Measurements from ENCODE around the gene PIEZO2. TPM values are rescaled to one million over a fixed set of nuclear protein-coding genes. Genes with fewer than 3 reads are reported as not detected.

PIEZO2 gene
- total RNA-seq, 1 donor from 2014 or later = 20.4 TPM

DNA sequence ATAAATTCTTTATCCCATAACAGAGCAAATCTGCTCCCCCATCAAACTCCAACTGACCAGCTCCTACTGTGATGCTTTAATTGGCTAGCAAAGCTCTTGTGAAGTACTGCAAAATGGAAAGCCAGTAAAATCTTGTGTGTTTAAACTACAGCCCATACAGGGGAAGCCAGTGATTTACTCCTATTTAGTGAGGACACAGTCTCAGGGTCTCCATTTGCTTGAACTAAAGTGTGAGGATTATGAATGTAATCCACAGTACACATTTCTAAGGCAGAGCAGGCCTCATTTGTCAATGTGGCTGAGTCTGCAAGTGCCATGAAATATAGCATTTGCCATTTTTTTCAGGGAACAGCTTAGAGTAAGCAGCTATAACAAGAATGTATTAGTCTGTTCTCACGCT, 259.3 kb downstream of the PIEZO2 start:
- intact Hi-C loops (cut with DNase I) = no loop called here
- ATAC-seq (no peak), DNase-seq (no peak)
- no peaks in the 10 kb centered on the region for H3K9me3 ChIP-seq
- no peak overlapping the region for H3K4me3 ChIP-seq
- no peaks in the 10 kb centered on the region for H3K36me3 ChIP-seq
- no peak for TF ChIP-seq CTCF (IDR thresholded peaks at IDR 0.05)
- H3K27ac ChIP-seq = no peak overlapping the region
- H3K27me3 ChIP-seq = no peaks in the 10 kb centered on the region
- H3K4me1 ChIP-seq = no peaks in the 10 kb centered on the region

GRCh38 chr18:10878703-10879102, 270.7 kb downstream of the PIEZO2 start:
- Histone ChIP-seq H3K27me3 (no peaks in the 10 kb centered on the region), H3K27ac (no peak overlapping the region), H3K36me3 (no peaks in the 10 kb centered on the region), H3K4me1 (no peaks in the 10 kb centered on the region), H3K9me3 (no peaks in the 10 kb centered on the region), H3K4me3 (no peak overlapping the region)
- ATAC-seq = no peak
- no peak for TF ChIP-seq CTCF (IDR thresholded peaks at IDR 0.05)
- no peak for DNase-seq
- intact Hi-C loops (cut with DNase I) = no loop called here

GRCh38 chr18:10877987-10878386, 271.4 kb downstream of the PIEZO2 start:
- no peaks in the 10 kb centered on the region for H3K4me1 ChIP-seq
- H3K27ac ChIP-seq = no peak overlapping the region
- H3K4me3 ChIP-seq = no peak overlapping the region
- ATAC-seq (no peak), DNase-seq (no peak)
- no peak for TF ChIP-seq CTCF (IDR thresholded peaks at IDR 0.05)
- intact Hi-C loops (cut with DNase I) = no loop called here
- H3K36me3 ChIP-seq = no peaks in the 10 kb centered on the region
- H3K9me3 ChIP-seq = no peaks in the 10 kb centered on the region
- no peaks in the 10 kb centered on the region for H3K27me3 ChIP-seq

DNA sequence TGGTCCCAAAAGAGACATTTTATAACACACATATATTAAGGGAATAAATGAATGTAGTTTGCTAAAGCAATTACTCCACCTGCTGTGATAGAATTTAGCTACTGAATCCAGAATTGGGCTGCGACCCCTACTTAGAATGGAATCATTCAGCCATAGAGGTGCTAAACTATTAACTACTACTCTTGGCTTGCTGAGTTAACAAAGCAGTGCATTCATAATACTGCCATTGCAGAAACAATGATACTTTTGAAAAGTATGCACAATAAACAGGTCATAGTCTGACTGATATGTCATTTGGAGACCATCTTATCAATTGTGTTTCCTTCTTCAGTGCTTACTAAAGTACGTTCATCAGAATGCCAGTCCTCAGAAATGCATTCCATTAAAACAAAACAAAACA, 273.6 kb downstream of the PIEZO2 start:
- intact Hi-C loops (cut with DNase I) = no loop called here
- H3K27me3 ChIP-seq = no peaks in the 10 kb centered on the region
- TF ChIP-seq CTCF (IDR thresholded peaks at IDR 0.05) = no peak
- no peak overlapping the region for H3K4me3 ChIP-seq
- no peaks in the 10 kb centered on the region for H3K36me3 ChIP-seq
- no peak for DNase-seq
- no peak for ATAC-seq
- no peak overlapping the region for H3K27ac ChIP-seq
- H3K4me1 ChIP-seq = no peaks in the 10 kb centered on the region
- no peaks in the 10 kb centered on the region for H3K9me3 ChIP-seq

- H3K27me3 ChIP-seq = no peaks in the 10 kb centered on the region
- no peaks in the 10 kb centered on the region for H3K4me1 ChIP-seq
- intact Hi-C loops (cut with DNase I) = no loop called here
- H3K9me3 ChIP-seq = no peaks in the 10 kb centered on the region
- no peak for TF ChIP-seq CTCF (IDR thresholded peaks at IDR 0.05)
- H3K27ac ChIP-seq = no peak overlapping the region
- H3K36me3 ChIP-seq = no peaks in the 10 kb centered on the region
- H3K4me3 ChIP-seq = no peak overlapping the region
- DNase-seq (no peak), ATAC-seq (peak; percentile 25)
These were observed 277.1 kb downstream of the PIEZO2 start for GRCh38 chr18:10872304-10872703.

- H3K36me3 ChIP-seq = no peaks in the 10 kb centered on the region
- DNase-seq (no peak), ATAC-seq (no peak)
- H3K27ac ChIP-seq = no peak overlapping the region
- no peaks in the 10 kb centered on the region for H3K4me1 ChIP-seq
- no peak for TF ChIP-seq CTCF (IDR thresholded peaks at IDR 0.05)
- no peak overlapping the region for H3K4me3 ChIP-seq
- no peaks in the 10 kb centered on the region for H3K27me3 ChIP-seq
- H3K9me3 ChIP-seq = no peaks in the 10 kb centered on the region
- intact Hi-C loops (cut with DNase I) = no loop called here
These were observed 284.6 kb downstream of the PIEZO2 start for GRCh38 chr18:10864722-10865121.

Data from upper lobe of right lung (tissue), 1 donor.